ENCODE data around the gene MKLN1. TPM values are rescaled to one million over a fixed set of nuclear protein-coding genes. Genes with fewer than 3 reads are reported as not detected.

Gene MKLN1
- total and polyA plus RNA-seq, 2 of the 4 experiments (the other 2 are of a cell fraction): 17.5 to 52.0 TPM

GRCh38 chr7:131325179-131325840 is 2.4 kb upstream of the MKLN1 start:
- intact Hi-C loops (cut with micrococcal nuclease): loop anchor here (5.0 kb wide), 1 partner anchor 258 kb away; no protein-coding TSS in a partner anchor
- no peak overlapping the region for H3K56ac ChIP-seq (ENCODE audit: extremely low read depth, insufficient read depth, low read length)
- in situ Hi-C loops (cut with MboI; ENCODE audit: low sequenced_read_pairs): no loop called here

More at GRCh38 chr7:131325179-131325840, 2.4 kb upstream of the MKLN1 start:
- BruUV-seq (replicated peaks): no TSS peak
- Histone ChIP-seq H3K4me2 (ENCODE audit: low read depth, low read length) (no peak overlapping the region), H2AK9ac (replicated peaks; ENCODE audit: low read depth, low read length, poor library complexity) (no peak overlapping the region), H2AFZ (replicated peaks; ENCODE audit: low read length, poor library complexity) (no peak overlapping the region), H4K5ac (ENCODE audit: low read depth, low read length) (no peak overlapping the region), H2BK5ac (ENCODE audit: low read depth, low read length, poor library complexity, severe bottlenecking) (no peak overlapping the region), H2BK120ac (ENCODE audit: low read depth, low read length) (no peak overlapping the region), H4K8ac (ENCODE audit: low read depth in 2 of 2, low read length in 2 of 2) (no peak overlapping the region), H3K27ac (ENCODE audit: insufficient read depth, low read length) (no peak overlapping the region), H3K23ac (ENCODE audit: low read depth, low read length) (no peak overlapping the region), H4K20me1 (ENCODE audit: insufficient read depth, low read length) (peaks cover 25% of the 10 kb centered on the region; the same call in 1 of the 2 replicates), H3K18ac (ENCODE audit: low read depth, low read length) (no peak overlapping the region), H2BK20ac (ENCODE audit: low read depth, low read length) (no peak overlapping the region), H3K79me1 (ENCODE audit: low read depth in 1 of 2, low read length in 2 of 2) (peaks cover 3 to 18% of the 10 kb centered on the region in 2 experiments; a peak in 2 of 4 replicates), H2AK5ac (ENCODE audit: low read depth, low read length) (no peak overlapping the region), H3K4me3 (ENCODE audit: insufficient read depth, low read depth, low read length) (no peak overlapping the region), H3K9me1 (ENCODE audit: insufficient read depth, low read length) (peaks cover 2% of the 10 kb centered on the region; the same call in 1 of the 2 replicates), H3K9ac (ENCODE audit: low read depth, low read length) (no peak overlapping the region), H3K4me1 (ENCODE audit: control insufficient read depth, insufficient read depth, low read length) (peaks cover 7% of the 10 kb centered on the region; the same call in 1 of the 2 replicates), H2BK15ac (ENCODE audit: low read depth, low read length) (no peak overlapping the region), H3K27me3 (ENCODE audit: control insufficient read depth, insufficient read depth, low read length) (no peaks in the 10 kb centered on the region), H3K9me3 (ENCODE audit: control insufficient read depth, insufficient read depth, low read length) (no peaks in the 10 kb centered on the region), H3K36me3 (ENCODE audit: control insufficient read depth, insufficient read depth, low read length) (no peaks in the 10 kb centered on the region), H3K4ac (ENCODE audit: low read depth, low read length) (no peak overlapping the region), H4K91ac (ENCODE audit: insufficient read depth, low read depth, low read length) (no peak overlapping the region), H3K14ac (replicated peaks; ENCODE audit: low read depth, low read length) (no peak overlapping the region)
- ATAC-seq (ENCODE audit: low read depth): no peak
- ChIA-PET CTCF (interaction anchor here (1.0 to 1.6 kb wide), 2 partner anchors 11 to 55 kb away, joined by 3 to 4 read pairs; no protein-coding TSS in a partner anchor), POLR2A (ENCODE audit: unreplicated experiment) (no interaction called here)
- no peak for TF ChIP-seq MAZ (IDR thresholded peaks at IDR 0.05; ENCODE audit: borderline replicate concordance, low read depth, low read length)
- no peak for TF ChIP-seq POLR2A (IDR thresholded peaks at IDR 0.05; ENCODE audit: low read depth, low read length)
- TF ChIP-seq SMC3 (IDR thresholded peaks at IDR 0.05; ENCODE audit: low read depth, low read length): no peak
- no peak for TF ChIP-seq CEBPB (IDR thresholded peaks at IDR 0.05; ENCODE audit: low read depth, low read length)
- TF ChIP-seq RFX5 (IDR thresholded peaks at IDR 0.05; ENCODE audit: low read depth, low read length): no peak
- no peak for TF ChIP-seq BHLHE40 (IDR thresholded peaks at IDR 0.05; ENCODE audit: low read depth, low read length)
- TF ChIP-seq, protein P1, sequence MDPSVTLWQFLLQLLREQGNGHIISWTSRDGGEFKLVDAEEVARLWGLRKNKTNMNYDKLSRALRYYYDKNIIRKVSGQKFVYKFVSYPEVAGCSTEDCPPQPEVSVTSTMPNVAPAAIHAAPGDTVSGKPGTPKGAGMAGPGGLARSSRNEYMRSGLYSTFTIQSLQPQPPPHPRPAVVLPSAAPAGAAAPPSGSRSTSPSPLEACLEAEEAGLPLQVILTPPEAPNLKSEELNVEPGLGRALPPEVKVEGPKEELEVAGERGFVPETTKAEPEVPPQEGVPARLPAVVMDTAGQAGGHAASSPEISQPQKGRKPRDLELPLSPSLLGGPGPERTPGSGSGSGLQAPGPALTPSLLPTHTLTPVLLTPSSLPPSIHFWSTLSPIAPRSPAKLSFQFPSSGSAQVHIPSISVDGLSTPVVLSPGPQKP (IDR thresholded peaks at IDR 0.05; ENCODE audit: borderline replicate concordance, low read depth, low read length): no peak
- dilution Hi-C loops (cut with HindIII; ENCODE audit: low sequenced_read_pairs, unreplicated experiment): no loop called here
- 93% methylated on average over 3 of the region's 5 CpGs; no CpG with 5 or more reads in 1 of the 2 experiments for WGBS, 2 experiments (ENCODE audit: extremely low coverage in 2 of 2, insufficient read length in 1 of 2)
- no peak for DNase-seq
